IMR-90 (cell line): ENCODE results near the gene HRH4. TPM values are rescaled to one million over a fixed set of nuclear protein-coding genes. Genes with fewer than 3 reads are reported as not detected.

Experiments
- ATAC-seq: fragments of 200-7000 bp; cut with Tn5 transposase; 2 replicates; pipeline ENCODE4 v1.9.1; 2020; ENCODE audit warnings: low read depth, mild to moderate bottlenecking, moderate library complexity
- BruUV-seq: library from RNA; stranded (reverse); fragments of 400-500 nt; replicated peaks from 2 replicates; lab custom pipeline; 2021; lab: Mats Ljungman, UMichigan
- CTCF ChIA-PET: fragments of 300-600 bp; formaldehyde crosslinking; extraction: SDS; loops from one replicate; lab custom pipeline; 2021; ENCODE audit warnings: antibody characterized with exemption; lab: Yijun Ruan, JAX
- POLR2A ChIA-PET: fragments of 300-600 bp; sonication (Branson Sonifier 250); formaldehyde crosslinking; loops from one replicate; lab custom pipeline; 2022; ENCODE audit warnings: antibody characterized with exemption; ENCODE audit not compliant: unreplicated experiment; lab: Charles Lee
- DNase-seq: peaks from one replicate; pipeline ENCODE4 v3.0.0; 2013
- H2AFZ ChIP-seq: replicated peaks from 2 replicates; pipeline ENCODE3; 2013; ENCODE audit warnings: low read length, mild to moderate bottlenecking; ENCODE audit not compliant: poor library complexity
- H2AK5ac ChIP-seq: 2 replicates; pipeline ENCODE4 v1.6.1; 2013; ENCODE audit warnings: low read depth, low read length, inconsistent platforms
- H2AK9ac ChIP-seq: replicated peaks from 2 replicates; pipeline ENCODE3; 2013; ENCODE audit warnings: mild to moderate bottlenecking, low read depth, low read length, moderate library complexity; ENCODE audit not compliant: poor library complexity
- H2BK120ac ChIP-seq: 2 replicates; pipeline ENCODE4 v1.6.1; 2013; ENCODE audit warnings: low read depth, low read length, inconsistent platforms
- H2BK15ac ChIP-seq: 3 replicates; pipeline ENCODE4 v1.6.1; 2013; ENCODE audit warnings: low read depth, low read length, inconsistent platforms
- H2BK20ac ChIP-seq: 2 replicates; pipeline ENCODE4 v1.6.1; 2013; ENCODE audit warnings: low read depth, mild to moderate bottlenecking, inconsistent platforms, low read length, moderate library complexity
- H2BK5ac ChIP-seq: 2 replicates; pipeline ENCODE4 v1.6.1; 2013; ENCODE audit warnings: mild to moderate bottlenecking, low read depth, low read length, inconsistent platforms; ENCODE audit not compliant: poor library complexity, severe bottlenecking
- H3K14ac ChIP-seq: replicated peaks from 2 replicates; pipeline ENCODE4 v1.6.1; 2013; ENCODE audit warnings: low read depth, low read length, inconsistent platforms
- H3K18ac ChIP-seq: 2 replicates; pipeline ENCODE4 v1.6.1; 2013; ENCODE audit warnings: low read depth, low read length, control low read depth
- H3K23ac ChIP-seq: 2 replicates; pipeline ENCODE4 v1.6.1; 2013; ENCODE audit warnings: low read depth, low read length, inconsistent platforms
- H3K27ac ChIP-seq: 2 replicates; pipeline ENCODE4 v1.5.1; 2013; ENCODE audit warnings: mild to moderate bottlenecking, control low read depth, low read length; ENCODE audit not compliant: insufficient read depth
- H3K27me3 ChIP-seq: 2 replicates; pipeline ENCODE4 v1.6.1; 2013; ENCODE audit warnings: low read length; ENCODE audit not compliant: control insufficient read depth, insufficient read depth
- H3K36me3 ChIP-seq: 2 replicates; pipeline ENCODE4 v1.6.1; 2013; ENCODE audit warnings: low read length, mixed read lengths; ENCODE audit not compliant: control insufficient read depth, insufficient read depth
- H3K4ac ChIP-seq: 2 replicates; pipeline ENCODE4 v1.6.1; 2013; ENCODE audit warnings: low read depth, low read length, inconsistent platforms
- H3K4me1 ChIP-seq: 2 replicates; pipeline ENCODE4 v1.6.1; 2013; ENCODE audit warnings: low read length, mixed read lengths; ENCODE audit not compliant: control insufficient read depth, insufficient read depth
- H3K4me2 ChIP-seq: 2 replicates; pipeline ENCODE4 v1.6.1; 2013; ENCODE audit warnings: low read depth, mild to moderate bottlenecking, control low read depth, low read length, moderate library complexity
- H3K4me3 ChIP-seq: 2 replicates; pipeline ENCODE4 v1.5.1; 2013; ENCODE audit warnings: low read depth, mild to moderate bottlenecking, control low read depth, low read length, moderate library complexity; ENCODE audit not compliant: insufficient read depth
- H3K56ac ChIP-seq: 2 replicates; pipeline ENCODE4 v1.6.1; 2013; ENCODE audit warnings: low read length, inconsistent platforms; ENCODE audit not compliant: insufficient read depth; ENCODE audit errors: extremely low read depth
- H3K79me1 ChIP-seq, 2 experiments: 2 replicates each; pipeline ENCODE4 v1.6.1; 2013; ENCODE audit warnings: low read length in 2 of 2, inconsistent platforms in 1 of 2, low read depth in 1 of 2
- H3K9ac ChIP-seq: 2 replicates; pipeline ENCODE4 v1.6.1; 2013; ENCODE audit warnings: low read depth, low read length, control low read depth
- H3K9me1 ChIP-seq: 2 replicates; pipeline ENCODE4 v1.6.1; 2013; ENCODE audit warnings: low read length, inconsistent platforms; ENCODE audit not compliant: insufficient read depth
- H3K9me3 ChIP-seq: 2 replicates; pipeline ENCODE4 v1.6.1; 2013; ENCODE audit warnings: low read length; ENCODE audit not compliant: control insufficient read depth, insufficient read depth
- H4K20me1 ChIP-seq: 2 replicates; pipeline ENCODE4 v1.6.1; 2013; ENCODE audit warnings: low read length, inconsistent platforms; ENCODE audit not compliant: insufficient read depth
- H4K5ac ChIP-seq: 2 replicates; pipeline ENCODE4 v1.6.1; 2013; ENCODE audit warnings: mild to moderate bottlenecking, low read depth, low read length, control low read depth
- H4K8ac ChIP-seq, 2 experiments: 2 replicates each; pipeline ENCODE4 v1.6.1; 2013; ENCODE audit warnings: low read depth in 2 of 2, low read length in 2 of 2, control low read depth in 1 of 2, inconsistent platforms in 1 of 2
- H4K91ac ChIP-seq: 2 replicates; pipeline ENCODE4 v1.6.1; 2013; ENCODE audit warnings: low read depth, low read length, inconsistent platforms; ENCODE audit not compliant: insufficient read depth
- BHLHE40 ChIP-seq: fragments of 150-350 bp; IDR thresholded peaks from 2 replicates; pipeline ENCODE4 v1.6.1; 2016; ENCODE audit warnings: mild to moderate bottlenecking, low read depth, low read length
- CEBPB ChIP-seq: IDR thresholded peaks from 2 replicates; pipeline ENCODE4 v1.6.1; 2012; ENCODE audit warnings: low read depth, low read length, improper control_type of control experiment
- CHD1 ChIP-seq: IDR thresholded peaks from 2 replicates; pipeline ENCODE4 v1.6.1; 2012; ENCODE audit warnings: low read depth, low read length, improper control_type of control experiment
- ELK1 ChIP-seq: fragments of 150-350 bp; IDR thresholded peaks from 2 replicates; pipeline ENCODE4 v1.6.1; 2016; ENCODE audit warnings: low read depth, mild to moderate bottlenecking, low read length, moderate library complexity, borderline replicate concordance
- MAFK ChIP-seq: IDR thresholded peaks from 2 replicates; pipeline ENCODE4 v1.6.1; 2012; ENCODE audit warnings: low read depth, low read length, improper control_type of control experiment
- MAZ ChIP-seq: IDR thresholded peaks from 2 replicates; pipeline ENCODE4 v1.6.1; 2012; ENCODE audit warnings: low read depth, mild to moderate bottlenecking, low read length, improper control_type of control experiment, moderate library complexity, borderline replicate concordance
- MXI1 ChIP-seq: IDR thresholded peaks from 2 replicates; pipeline ENCODE4 v1.6.1; 2012; ENCODE audit warnings: low read depth, mild to moderate bottlenecking, low read length, moderate library complexity, borderline replicate concordance
- NFE2L2 ChIP-seq: fragments of 150-350 bp; IDR thresholded peaks from 2 replicates; pipeline ENCODE4 v1.6.1; 2016; ENCODE audit warnings: low read depth, mild to moderate bottlenecking, low read length
- RAD21 ChIP-seq: IDR thresholded peaks from 2 replicates; pipeline ENCODE4 v1.6.1; 2012; ENCODE audit warnings: low read length, improper control_type of control experiment
- RFX5 ChIP-seq: IDR thresholded peaks from 2 replicates; pipeline ENCODE4 v1.8.0; 2012; ENCODE audit warnings: low read depth, mild to moderate bottlenecking, low read length, moderate library complexity
- SMC3 ChIP-seq: fragments of 150-350 bp; IDR thresholded peaks from 2 replicates; pipeline ENCODE4 v1.6.1; 2016; ENCODE audit warnings: low read depth, mild to moderate bottlenecking, antibody characterized with exemption, low read length, moderate library complexity
- USF2 ChIP-seq: fragments of 150-350 bp; IDR thresholded peaks from 2 replicates; pipeline ENCODE4 v1.6.1; 2017; ENCODE audit warnings: mild to moderate bottlenecking, antibody characterized with exemption, low read length, low read depth
- WGBS, 2 experiments: methylation state at CpG; one replicate each; pipeline versions ENCODE4 v1.1.5 to v1.1.7; 2013; ENCODE audit warnings: missing lambda C conversion rate in 2 of 2; ENCODE audit not compliant: insufficient read length in 1 of 2; ENCODE audit errors: extremely low coverage in 2 of 2; 5-methylcytosine and 5-hydroxymethylcytosine counted together
- dilution Hi-C: fragments of 300-500 bp; cut with HindIII; formaldehyde crosslinking; loops from one replicate; pipeline ENCODE4 v1.14.3; 2018; ENCODE audit warnings: low sequenced_read_pairs; ENCODE audit not compliant: unreplicated experiment
- in situ Hi-C: fragments of 300-500 bp; cut with MboI; formaldehyde crosslinking; loops from 3 replicates; pipeline ENCODE4 v1.14.3; 2019; ENCODE audit warnings: low sequenced_read_pairs, inconsistent platforms, mixed read lengths
- intact Hi-C: fragments of 100-400 bp; cut with micrococcal nuclease; formaldehyde crosslinking; loops from 2 replicates; pipeline ENCODE4 v1.10.0; 2022
- polyA plus RNA-seq, 3 experiments: library from polyadenylated mRNA; depleted of rRNA; stranded (reverse); fragments of >200 nt; gene quantifications; 2 replicates each; pipeline ENCODE4 v1.2.3, GENCODE V29; 2012; ENCODE audit warnings: low replicate concordance in 1 of 3
- total RNA-seq: library from RNA; depleted of rRNA; stranded (reverse); fragments of >200 nt; gene quantifications from 2 replicates; pipeline ENCODE4 v1.2.3, GENCODE V29; 2012

HRH4 gene
- total and polyA plus RNA-seq, 2 of the 4 experiments (the other 2 are of a cell fraction) = not detected

GRCh38 chr18:24506175-24506574, 45.7 kb downstream of the HRH4 start:
- ChIA-PET CTCF (no interaction called here), POLR2A (no interaction called here)
- no peak overlapping the region for H3K4ac ChIP-seq
- WGBS, 2 experiments = no CpG with 5 or more reads among the region's 6 CpGs
- H3K27me3 ChIP-seq = peaks cover 7% of the 10 kb centered on the region
- no peak overlapping the region for H2AK9ac ChIP-seq
- H3K18ac ChIP-seq = no peak overlapping the region
- ATAC-seq = no peak
- H2AFZ ChIP-seq = no peak overlapping the region
- no peak overlapping the region for H3K4me2 ChIP-seq
- no peak overlapping the region for H4K91ac ChIP-seq
- H3K9me3 ChIP-seq = no peaks in the 10 kb centered on the region
- BruUV-seq = no TSS peak
- dilution Hi-C loops (no loop called here), in situ Hi-C loops (no loop called here), intact Hi-C loops (no loop called here)
- H3K4me3 ChIP-seq = no peak overlapping the region
- DNase-seq = no peak
- TF ChIP-seq ELK1 = no peak
- TF ChIP-seq RFX5 = no peak
- TF ChIP-seq MXI1 = no peak
- TF ChIP-seq CEBPB = no peak
- no peak for TF ChIP-seq SMC3
- no peak for TF ChIP-seq NFE2L2
- no peak for TF ChIP-seq RAD21
- no peak for TF ChIP-seq MAFK
- TF ChIP-seq BHLHE40 = no peak
- TF ChIP-seq USF2 = no peak
- TF ChIP-seq CHD1 = no peak
- TF ChIP-seq MAZ = no peak
- H2BK20ac ChIP-seq = no peak overlapping the region
- H3K9ac ChIP-seq = no peak overlapping the region
- H4K5ac ChIP-seq = no peak overlapping the region
- no peak overlapping the region for H2BK120ac ChIP-seq
- H4K20me1 ChIP-seq = no peaks in the 10 kb centered on the region
- H3K4me1 ChIP-seq = no peaks in the 10 kb centered on the region
- H3K56ac ChIP-seq = no peak overlapping the region
- no peak overlapping the region for H3K23ac ChIP-seq
- no peak overlapping the region for H3K27ac ChIP-seq
- H2BK5ac ChIP-seq = no peak overlapping the region
- no peak overlapping the region for H3K14ac ChIP-seq
- no peaks in the 10 kb centered on the region for H3K79me1 ChIP-seq
- H2BK15ac ChIP-seq = no peak overlapping the region
- H3K9me1 ChIP-seq = no peaks in the 10 kb centered on the region
- H4K8ac ChIP-seq = no peak overlapping the region
- no peak overlapping the region for H2AK5ac ChIP-seq
- no peaks in the 10 kb centered on the region for H3K36me3 ChIP-seq
